GM12878 (cell line): Measurements from ENCODE around the gene SNAI1. TPM values are rescaled to one million over a fixed set of nuclear protein-coding genes. Genes with fewer than 3 reads are reported as not detected.

ENCODE experiments used
- ATAC-seq: fragments of 200-7000 bp; cut with Tn5 transposase; 3 replicates; pipeline ENCODE4 v1.9.1; 2020; ENCODE audit warnings: mild to moderate bottlenecking, moderate library complexity
- BruUV-seq: library from RNA; stranded (reverse); fragments of 400-500 nt; replicated peaks from 2 replicates; lab custom pipeline; 2021; lab: Mats Ljungman, UMichigan
- CTCF ChIA-PET: fragments of 300-600 bp; sonication (Branson Sonifier 250); formaldehyde crosslinking; extraction: SDS; loops from one replicate; lab custom pipeline; 2021; ENCODE audit warnings: inconsistent platforms; lab: Yijun Ruan, JAX
- POLR2A ChIA-PET: fragments of 350-600 bp; formaldehyde crosslinking; extraction: SDS; loops from one replicate; lab custom pipeline; 2021; ENCODE audit warnings: inconsistent platforms; lab: Charles Lee
- RAD21 ChIA-PET: fragments of 300-600 bp; sonication (Branson Sonifier 250); formaldehyde crosslinking; loops from one replicate; lab custom pipeline; 2023; ENCODE audit warnings: antibody characterized with exemption; ENCODE audit not compliant: unreplicated experiment; lab: Charles Lee
- SMC1A ChIA-PET: fragments of 300-600 bp; sonication (Branson Sonifier 250); formaldehyde crosslinking; loops from one replicate; lab custom pipeline; 2023; ENCODE audit not compliant: unreplicated experiment, uncharacterized antibody; lab: Charles Lee
- DNase-seq: peaks from one replicate; pipeline ENCODE4 v3.0.0-alpha.2; 2011; ENCODE audit warnings: low read depth, low spot score
- FAIRE-seq: peaks from 3 replicates; lab custom pipeline; 2011; peaks lifted over from hg19 to GRCh38; lab: Jason Lieb, UNC
- H2AFZ ChIP-seq: 2 replicates; pipeline ENCODE4 v1.6.0; 2011; ENCODE audit warnings: low read depth, low read length, control low read depth; ENCODE audit not compliant: control insufficient read depth
- H3K27ac ChIP-seq: 2 replicates; pipeline ENCODE4 v1.5.1; 2011; ENCODE audit warnings: control low read depth; ENCODE audit not compliant: control insufficient read depth, insufficient read depth
- H3K27me3 ChIP-seq, 2 experiments: replicated peaks in 1 of 2; 2 replicates each; pipeline versions ENCODE4 v1.6.0 to v1.6.1; 2011; ENCODE audit warnings: low read length in 1 of 2; ENCODE audit not compliant: control insufficient read depth in 2 of 2, insufficient read depth in 2 of 2
- H3K36me3 ChIP-seq, 2 experiments: 2 replicates each; pipeline ENCODE4 v1.5.1; 2011; ENCODE audit warnings: low read length in 1 of 2; ENCODE audit not compliant: control insufficient read depth in 2 of 2, insufficient read depth in 2 of 2
- H3K4me1 ChIP-seq: 2 replicates; pipeline ENCODE4 v1.6.1; 2011; ENCODE audit warnings: mild to moderate bottlenecking, low read length, moderate library complexity, mixed read lengths; ENCODE audit not compliant: control insufficient read depth, insufficient read depth
- H3K4me2 ChIP-seq: 2 replicates; pipeline ENCODE4 v1.6.0; 2011; ENCODE audit warnings: control low read depth; ENCODE audit not compliant: control insufficient read depth, insufficient read depth
- H3K4me3 ChIP-seq: fragments of 200-600 bp; sonication (generic); 2 replicates; pipeline ENCODE4 v1.5.1; 2016
- H3K79me2 ChIP-seq: 2 replicates; pipeline ENCODE4 v1.6.0; 2011; ENCODE audit warnings: low read length; ENCODE audit not compliant: control insufficient read depth, insufficient read depth
- H3K9ac ChIP-seq: 2 replicates; pipeline ENCODE4 v1.8.0; 2011; ENCODE audit warnings: low read length, control low read depth, mixed read lengths; ENCODE audit not compliant: control insufficient read depth, insufficient read depth
- H3K9me3 ChIP-seq: replicated peaks from 3 replicates; pipeline ENCODE4 v1.5.1; 2011; ENCODE audit warnings: mild to moderate bottlenecking, low read length; ENCODE audit not compliant: control insufficient read depth, insufficient read depth
- H4K20me1 ChIP-seq: 2 replicates; pipeline ENCODE4 v1.6.0; 2011; ENCODE audit not compliant: control insufficient read depth, insufficient read depth
- EP300 ChIP-seq, 2 experiments: fragments of 150-350 bp in 1 of 2; IDR thresholded peaks; 2 replicates each; pipeline ENCODE4 v1.6.1; 2011 to 2012; ENCODE audit warnings: low read depth in 2 of 2, low read length in 2 of 2, borderline replicate concordance in 1 of 2, improper control_type of control experiment in 1 of 2, inconsistent platforms in 1 of 2; ENCODE audit not compliant: control insufficient read depth in 1 of 2
- NR2C1 ChIP-seq: fragments of 450-650 bp; IDR thresholded peaks from 2 replicates; pipeline ENCODE4 v1.6.1; 2017; ENCODE audit warnings: antibody characterized with exemption, mild to moderate bottlenecking, moderate library complexity
- RAD51 ChIP-seq: fragments of 450-650 bp; IDR thresholded peaks from 2 replicates; pipeline ENCODE4 v1.6.1; 2016; ENCODE audit warnings: moderate library complexity, mild to moderate bottlenecking, inconsistent platforms
- SPI1 ChIP-seq: IDR thresholded peaks from 2 replicates; pipeline ENCODE4 v1.6.1; 2011; ENCODE audit warnings: low read depth, mild to moderate bottlenecking, low read length, moderate library complexity, borderline replicate concordance; ENCODE audit not compliant: insufficient read depth
- WGBS: methylation state at CpG from one replicate; pipeline ENCODE4 v1.1.6; 2016; ENCODE audit warnings: low lambda C conversion rate; ENCODE audit not compliant: insufficient replicate concordance, insufficient coverage; ENCODE audit errors: missing lambda C conversion rate; 5-methylcytosine and 5-hydroxymethylcytosine counted together
- in situ Hi-C: fragments of 300-500 bp; cut with MboI; formaldehyde crosslinking; loops from 9 replicates; pipeline ENCODE4 v1.14.3; 2018; ENCODE audit warnings: mixed read lengths
- intact Hi-C: fragments of 100-400 bp; cut with micrococcal nuclease; formaldehyde crosslinking; loops from one replicate; pipeline ENCODE4 v1.14.2; 2022; ENCODE audit not compliant: unreplicated experiment
- polyA plus RNA-seq, 11 experiments: library from polyadenylated mRNA; depleted of rRNA in 4 of 11; unstranded in 6 of 11; stranded (reverse) in 5 of 11; fragments of >200 nt; fragmentation: Nextera tagmentation in 4 of 11; fragmentation: Illumina TruSeq in 1 of 11; extraction: Ambion mirVana in 4 of 11; extraction: Trizol in 1 of 11; gene quantifications; 1 replicate in 1 of 11; 2 replicates in 10 of 11; pipeline versions ENCODE4 v1.2.1 to v1.2.3, GENCODE V29; 2011 to 2016; ENCODE audit warnings: inconsistent platforms in 2 of 11, missing spikeins in 2 of 11, low read depth in 1 of 11
- total RNA-seq, 4 experiments: library from RNA; depleted of rRNA in 3 of 4; stranded (reverse); fragments of >200 nt in 3 of 4; fragmentation: Illumina TruSeq in 1 of 4; extraction: Trizol in 1 of 4; gene quantifications; 2 replicates each; pipeline versions ENCODE4 v1.2.1 to v1.2.3, GENCODE V29; 2013 to 2021
- TF ChIP-seq, protein P1 (sequence below): fragments of 450-650 bp; IDR thresholded peaks from 2 replicates; pipeline ENCODE4 v1.6.1; 2017; ENCODE audit warnings: mild to moderate bottlenecking, moderate library complexity

SNAI1 gene
- total and polyA plus RNA-seq, 10 of the 15 experiments (the other 5 are each of a cell fraction or from before 2014, with no cell fraction given): 0.11 to 0.79 (median 0.24) TPM; not detected in 2

DNA sequence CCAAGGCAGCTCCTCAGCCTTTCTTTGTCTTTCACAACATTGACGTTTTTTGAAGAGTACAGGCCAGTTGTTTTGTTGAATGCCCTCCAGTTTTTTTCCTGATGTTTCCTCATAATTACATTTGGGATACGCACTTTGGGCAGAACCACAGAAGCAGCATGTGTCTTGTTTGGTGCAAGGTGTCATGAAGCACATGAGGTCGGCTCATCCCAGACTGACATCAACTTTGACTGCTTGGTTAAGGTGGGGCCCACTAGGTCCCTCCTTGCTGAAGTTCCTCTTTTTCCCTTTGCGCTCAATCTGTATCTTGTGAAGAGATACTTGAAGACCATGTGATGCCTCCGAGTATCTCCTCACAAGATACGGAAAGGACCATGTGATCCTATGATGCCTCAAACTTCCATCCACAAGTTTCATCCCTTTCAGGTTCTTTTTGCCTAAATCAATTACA is 10.5 kb downstream of the SNAI1 start:
- Histone ChIP-seq H3K4me3 (no peak overlapping the region), H3K27ac (no peak overlapping the region), H4K20me1 (no peaks in the 10 kb centered on the region), H3K4me1 (peaks cover 2% of the 10 kb centered on the region), H3K4me2 (no peak overlapping the region), H2AFZ (no peak overlapping the region), H3K36me3 (no peaks in the 10 kb centered on the region), H3K27me3 (no peaks in the 10 kb centered on the region), H3K9me3 (no peaks in the 10 kb centered on the region), H3K79me2 (no peaks in the 10 kb centered on the region), H3K9ac (no peak overlapping the region)
- FAIRE-seq: no peak
- no TSS peak for BruUV-seq
- ChIA-PET POLR2A (interaction anchor here (0.7 kb wide), 1 partner anchor 176 kb away, joined by 3 read pairs; no protein-coding TSS in a partner anchor), CTCF (interaction anchor here (3.1 kb wide), 1 partner anchor 77 kb away, joined by 12 read pairs; no protein-coding TSS in a partner anchor), RAD21 (interaction anchor here (0.9 kb wide), 1 partner anchor 78 kb away, joined by 3 read pairs; no protein-coding TSS in a partner anchor), SMC1A (no interaction called here)
- TF ChIP-seq RAD51 (peak; percentile 75), SPI1 (peak; percentile 51; the same call in 1 of the 2 replicates), NR2C1 (no peak), EP300 (IDR thresholded peaks at IDR 0.05; ENCODE audit: borderline replicate concordance in 1 of 2, control insufficient read depth in 1 of 2, low read depth in 2 of 2, low read length in 2 of 2) (no peak)
- TF ChIP-seq, protein P1, sequence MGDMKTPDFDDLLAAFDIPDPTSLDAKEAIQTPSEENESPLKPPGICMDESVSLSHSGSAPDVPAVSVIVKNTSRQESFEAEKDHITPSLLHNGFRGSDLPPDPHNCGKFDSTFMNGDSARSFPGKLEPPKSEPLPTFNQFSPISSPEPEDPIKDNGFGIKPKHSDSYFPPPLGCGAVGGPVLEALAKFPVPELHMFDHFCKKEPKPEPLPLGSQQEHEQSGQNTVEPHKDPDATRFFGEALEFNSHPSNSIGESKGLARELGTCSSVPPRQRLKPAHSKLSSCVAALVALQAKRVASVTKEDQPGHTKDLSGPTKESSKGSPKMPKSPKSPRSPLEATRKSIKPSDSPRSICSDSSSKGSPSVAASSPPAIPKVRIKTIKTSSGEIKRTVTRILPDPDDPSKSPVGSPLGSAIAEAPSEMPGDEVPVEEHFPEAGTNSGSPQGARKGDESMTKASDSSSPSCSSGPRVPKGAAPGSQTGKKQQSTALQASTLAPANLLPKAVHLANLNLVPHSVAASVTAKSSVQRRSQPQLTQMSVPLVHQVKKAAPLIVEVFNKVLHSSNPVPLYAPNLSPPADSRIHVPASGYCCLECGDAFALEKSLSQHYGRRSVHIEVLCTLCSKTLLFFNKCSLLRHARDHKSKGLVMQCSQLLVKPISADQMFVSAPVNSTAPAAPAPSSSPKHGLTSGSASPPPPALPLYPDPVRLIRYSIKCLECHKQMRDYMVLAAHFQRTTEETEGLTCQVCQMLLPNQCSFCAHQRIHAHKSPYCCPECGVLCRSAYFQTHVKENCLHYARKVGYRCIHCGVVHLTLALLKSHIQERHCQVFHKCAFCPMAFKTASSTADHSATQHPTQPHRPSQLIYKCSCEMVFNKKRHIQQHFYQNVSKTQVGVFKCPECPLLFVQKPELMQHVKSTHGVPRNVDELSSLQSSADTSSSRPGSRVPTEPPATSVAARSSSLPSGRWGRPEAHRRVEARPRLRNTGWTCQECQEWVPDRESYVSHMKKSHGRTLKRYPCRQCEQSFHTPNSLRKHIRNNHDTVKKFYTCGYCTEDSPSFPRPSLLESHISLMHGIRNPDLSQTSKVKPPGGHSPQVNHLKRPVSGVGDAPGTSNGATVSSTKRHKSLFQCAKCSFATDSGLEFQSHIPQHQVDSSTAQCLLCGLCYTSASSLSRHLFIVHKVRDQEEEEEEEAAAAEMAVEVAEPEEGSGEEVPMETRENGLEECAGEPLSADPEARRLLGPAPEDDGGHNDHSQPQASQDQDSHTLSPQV: no peak
- 39% methylated on average over 6 of the region's 6 CpGs for WGBS
- ATAC-seq: peak; percentile 62
- DNase-seq: no peak
- intact Hi-C loops: no loop called here
- in situ Hi-C loops: no loop called here
